Mucosa of descending colon (tissue), 3 donors: ENCODE measurements around the gene ENPP7. TPM values are rescaled to one million over a fixed set of nuclear protein-coding genes. Genes with fewer than 3 reads are reported as not detected.
"Not testable (repeated sequence)": the region's sequence is repeated elsewhere in the genome, so short reads cannot be mapped to it uniquely, and the experiment has no call there.

ENCODE experiments used
- ATAC-seq: fragments of 200-7000 bp; cut with Tn5 transposase; one replicate; pipeline ENCODE4 v1.9.1; 2020; ENCODE audit warnings: mild to moderate bottlenecking, moderate library complexity
- DNase-seq, 3 donors: peaks; one replicate each; pipeline ENCODE4 v3.0.0-alpha.2; 2020
- H3K36me3 ChIP-seq: fragments of 200-600 bp; one replicate; pipeline ENCODE4 v1.8.0; 2021; ENCODE audit warnings: low read depth, mild to moderate bottlenecking
- H3K4me1 ChIP-seq: fragments of 200-600 bp; one replicate; pipeline ENCODE4 v1.8.0; 2021; ENCODE audit warnings: low read depth, mild to moderate bottlenecking
- H3K4me3 ChIP-seq: fragments of 200-600 bp; one replicate; pipeline ENCODE4 v1.8.0; 2021; ENCODE audit warnings: mild to moderate bottlenecking
- H3K9me3 ChIP-seq: fragments of 200-600 bp; one replicate; pipeline ENCODE4 v1.8.0; 2021; ENCODE audit warnings: mild to moderate bottlenecking
- intact Hi-C, 2 donors: fragments of 100-400 bp; cut with DNase I in 1 of 2; cut with micrococcal nuclease in 1 of 2; formaldehyde crosslinking; loops; one replicate each; pipeline versions ENCODE4 v1.11.0 to v1.11.1; 2022; cut with DNase I, micrococcal nuclease
- total RNA-seq, 3 donors: library from RNA; stranded (reverse); fragmentation: NEBNext Ultra II Directional in 2 of 3; extraction: Animal tissue kit (Norgen Biotek cat#: 25700) in 2 of 3; gene quantifications; one replicate each; pipeline versions ENCODE4 v1.2.1 to v1.2.4, GENCODE V29; 2021 to 2023
- TF ChIP-seq, protein P1 (sequence below): fragments of 200-600 bp; IDR thresholded peaks from one replicate; pipeline ENCODE4 v1.8.0; 2022; ENCODE audit warnings: antibody characterized with exemption, mild to moderate bottlenecking
- donor health status: DM: no; HTN: no; CAD: no; lungs with moderate emphysema.
- donor health status: DM: no; HTN: no; CAD: no.
- donor health status: DM: no; HTN: yes; CAD: no.

Gene ENPP7
- total RNA-seq, 3 donors from 2014 or later: not detected

GRCh38 chr17:79769570-79770506 lies 39.1 kb downstream of the ENPP7 start:
- TF ChIP-seq, protein P1, sequence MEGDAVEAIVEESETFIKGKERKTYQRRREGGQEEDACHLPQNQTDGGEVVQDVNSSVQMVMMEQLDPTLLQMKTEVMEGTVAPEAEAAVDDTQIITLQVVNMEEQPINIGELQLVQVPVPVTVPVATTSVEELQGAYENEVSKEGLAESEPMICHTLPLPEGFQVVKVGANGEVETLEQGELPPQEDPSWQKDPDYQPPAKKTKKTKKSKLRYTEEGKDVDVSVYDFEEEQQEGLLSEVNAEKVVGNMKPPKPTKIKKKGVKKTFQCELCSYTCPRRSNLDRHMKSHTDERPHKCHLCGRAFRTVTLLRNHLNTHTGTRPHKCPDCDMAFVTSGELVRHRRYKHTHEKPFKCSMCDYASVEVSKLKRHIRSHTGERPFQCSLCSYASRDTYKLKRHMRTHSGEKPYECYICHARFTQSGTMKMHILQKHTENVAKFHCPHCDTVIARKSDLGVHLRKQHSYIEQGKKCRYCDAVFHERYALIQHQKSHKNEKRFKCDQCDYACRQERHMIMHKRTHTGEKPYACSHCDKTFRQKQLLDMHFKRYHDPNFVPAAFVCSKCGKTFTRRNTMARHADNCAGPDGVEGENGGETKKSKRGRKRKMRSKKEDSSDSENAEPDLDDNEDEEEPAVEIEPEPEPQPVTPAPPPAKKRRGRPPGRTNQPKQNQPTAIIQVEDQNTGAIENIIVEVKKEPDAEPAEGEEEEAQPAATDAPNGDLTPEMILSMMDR: no peak
- no peak overlapping the region for H3K4me3 ChIP-seq
- no peaks in the 10 kb centered on the region for H3K36me3 ChIP-seq
- intact Hi-C loops: no loop called here
- H3K4me1 ChIP-seq: no peaks in the 10 kb centered on the region
- H3K9me3 ChIP-seq: no peaks in the 10 kb centered on the region
- ATAC-seq (no peak), DNase-seq (no peak)

- no peak for DNase-seq
- Histone ChIP-seq H3K36me3 (no peaks in the 10 kb centered on the region), H3K9me3 (no peaks in the 10 kb centered on the region), H3K4me3 (no peak overlapping the region), H3K4me1 (no peaks in the 10 kb centered on the region)
- no peak for ATAC-seq
- intact Hi-C loops: no loop called here
- TF ChIP-seq, protein P1: no peak
Measured at GRCh38 chr17:79771276-79771675, 40.5 kb downstream of the ENPP7 start.

DNA sequence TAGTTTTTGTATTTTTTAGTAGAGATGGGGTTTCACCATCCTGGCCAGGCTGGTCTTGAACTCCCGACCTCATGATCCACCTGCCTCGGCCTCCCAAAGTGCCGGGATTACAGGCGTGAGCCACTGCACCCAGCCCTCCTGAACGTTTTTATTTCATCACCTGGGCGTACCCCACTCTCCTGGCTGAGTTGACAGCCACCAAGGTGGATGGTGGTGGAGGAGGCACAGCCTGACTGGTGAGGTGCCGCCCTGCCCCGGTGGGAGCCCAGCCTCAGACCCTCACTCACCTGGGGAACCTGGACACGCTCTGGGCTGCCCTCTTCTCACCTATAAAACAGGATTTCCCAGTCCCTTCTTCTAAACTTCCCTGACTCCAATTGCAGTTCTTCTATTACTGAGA lies 42.0 kb downstream of the ENPP7 start:
- DNase-seq: not testable (repeated sequence)

DNA sequence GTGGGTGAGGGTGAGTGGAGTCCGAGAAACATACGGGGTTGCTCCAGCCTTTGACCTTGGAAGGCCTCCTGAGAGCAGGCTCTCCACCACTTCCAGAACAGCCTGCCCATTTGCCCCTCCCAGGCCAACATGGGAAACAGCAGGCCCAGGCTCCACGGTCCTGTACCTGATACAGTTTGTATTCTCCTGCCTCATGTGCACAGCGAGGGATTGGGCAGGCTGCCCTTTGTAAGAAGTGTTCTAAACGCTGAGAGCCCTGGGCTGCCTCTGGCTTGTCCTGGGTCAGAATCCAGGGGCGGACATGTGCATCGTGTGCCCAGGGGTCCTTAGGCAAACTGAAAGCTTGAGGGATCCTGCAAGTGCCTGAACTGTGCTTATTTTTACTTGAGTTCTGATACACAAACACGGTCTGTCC lies 43.8 kb downstream of the ENPP7 start:
- TF ChIP-seq, protein P1: no peak

More for the DNA sequence above, 42.0 kb downstream of the ENPP7 start:
- intact Hi-C loops, H3K4me1 ChIP-seq, ATAC-seq, H3K4me3 ChIP-seq, H3K36me3 ChIP-seq, H3K9me3 ChIP-seq: not testable (repeated sequence)

DNA sequence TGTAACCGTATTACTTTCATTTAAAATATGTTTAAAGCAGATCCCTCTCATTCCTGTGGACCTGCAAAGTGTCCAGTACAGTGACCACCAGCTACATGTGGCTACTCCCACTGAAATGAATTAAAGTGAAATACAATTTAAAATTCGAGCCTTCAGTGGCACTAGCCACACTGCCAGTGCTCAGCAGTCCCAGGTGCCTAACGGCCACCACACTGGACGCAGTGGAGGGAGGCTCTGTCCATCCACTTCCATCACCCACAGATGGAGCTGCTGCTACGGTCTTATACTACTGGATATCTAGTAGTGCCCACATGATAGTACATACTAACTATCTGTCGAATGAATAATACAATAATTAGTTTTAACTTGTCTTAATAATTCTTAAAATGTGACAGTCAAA lies 44.9 kb downstream of the ENPP7 start:
- peaks cover 17% of the 10 kb centered on the region for H3K4me1 ChIP-seq
- no peak overlapping the region for H3K4me3 ChIP-seq
- H3K36me3 ChIP-seq: no peaks in the 10 kb centered on the region
- TF ChIP-seq, protein P1: no peak
- ATAC-seq: no peak
- no peak for DNase-seq
- H3K9me3 ChIP-seq: no peaks in the 10 kb centered on the region
- intact Hi-C loops: no loop called here

More for the DNA sequence above, 43.8 kb downstream of the ENPP7 start:
- no peak for DNase-seq
- peaks cover 17% of the 10 kb centered on the region for H3K4me1 ChIP-seq
- no peak overlapping the region for H3K4me3 ChIP-seq
- H3K9me3 ChIP-seq: no peaks in the 10 kb centered on the region
- intact Hi-C loops: no loop called here
- ATAC-seq: no peak
- H3K36me3 ChIP-seq: no peaks in the 10 kb centered on the region

DNA sequence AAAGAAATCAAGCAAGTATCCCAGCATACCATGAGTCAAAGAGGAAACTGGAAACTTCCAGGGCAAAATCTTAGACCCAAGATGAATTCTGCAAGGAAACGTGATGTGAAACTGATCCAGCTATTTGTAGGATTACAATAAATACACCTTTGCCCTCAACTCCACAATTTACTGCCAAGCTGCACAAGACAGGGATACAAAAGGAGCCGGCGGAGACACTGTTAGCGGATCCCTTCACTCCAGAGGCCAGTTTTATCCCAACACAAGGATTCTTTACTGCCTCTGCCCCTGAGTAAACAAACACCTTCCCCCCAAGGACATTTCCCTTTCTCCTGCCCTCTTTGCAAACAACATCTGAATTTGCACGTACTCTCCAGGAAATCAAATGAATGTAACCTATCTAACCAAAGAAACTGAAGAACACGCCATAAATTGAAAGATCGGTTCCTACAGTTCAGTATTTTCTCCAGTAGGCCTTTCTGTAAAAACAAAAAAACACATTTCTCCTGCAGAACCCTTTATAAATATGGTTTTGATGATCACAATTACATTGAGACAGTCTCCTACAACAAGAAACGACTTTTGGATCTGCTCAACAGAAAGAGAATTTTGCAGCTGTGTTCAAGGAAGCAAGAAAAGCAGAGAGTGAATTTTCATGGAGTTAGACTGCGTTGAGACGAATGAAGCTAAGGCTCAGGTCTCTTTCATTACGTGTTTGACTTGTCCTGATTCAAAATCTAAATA lies 45.8 kb downstream of the ENPP7 start:
- no peak for ATAC-seq
- TF ChIP-seq, protein P1: no peak
- DNase-seq: no peak
- Histone ChIP-seq H3K9me3 (no peaks in the 10 kb centered on the region), H3K4me3 (no peak overlapping the region), H3K36me3 (no peaks in the 10 kb centered on the region), H3K4me1 (peaks cover 17% of the 10 kb centered on the region)
- intact Hi-C loops: no loop called here
